ENCODE data around the gene MDK.

The MDK gene

DNA sequence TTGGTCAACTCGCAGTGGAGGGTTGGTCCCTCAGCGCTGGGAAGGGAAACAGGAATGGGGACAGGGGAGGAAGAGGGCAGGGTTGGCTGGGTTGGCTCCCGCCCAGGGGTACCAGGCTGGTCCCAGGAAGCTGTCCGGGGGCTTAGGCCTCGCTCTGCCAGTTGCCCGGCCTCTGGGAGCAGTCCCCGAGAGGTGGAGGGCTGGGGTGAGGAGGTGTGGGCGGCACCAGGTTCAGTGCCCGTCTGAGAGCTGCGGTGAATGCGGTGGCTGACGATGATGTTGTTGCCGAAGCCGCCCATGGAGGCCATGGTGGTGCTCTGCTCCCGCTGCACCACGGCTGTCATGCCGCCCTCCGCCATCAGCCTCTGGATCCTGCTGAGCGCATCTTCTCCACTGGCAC is 16.1 kb downstream of the MDK start:
- no peak for DNase-seq (ENCODE audit: low read depth in 1 of 2, low spot score in 1 of 2)

DNA sequence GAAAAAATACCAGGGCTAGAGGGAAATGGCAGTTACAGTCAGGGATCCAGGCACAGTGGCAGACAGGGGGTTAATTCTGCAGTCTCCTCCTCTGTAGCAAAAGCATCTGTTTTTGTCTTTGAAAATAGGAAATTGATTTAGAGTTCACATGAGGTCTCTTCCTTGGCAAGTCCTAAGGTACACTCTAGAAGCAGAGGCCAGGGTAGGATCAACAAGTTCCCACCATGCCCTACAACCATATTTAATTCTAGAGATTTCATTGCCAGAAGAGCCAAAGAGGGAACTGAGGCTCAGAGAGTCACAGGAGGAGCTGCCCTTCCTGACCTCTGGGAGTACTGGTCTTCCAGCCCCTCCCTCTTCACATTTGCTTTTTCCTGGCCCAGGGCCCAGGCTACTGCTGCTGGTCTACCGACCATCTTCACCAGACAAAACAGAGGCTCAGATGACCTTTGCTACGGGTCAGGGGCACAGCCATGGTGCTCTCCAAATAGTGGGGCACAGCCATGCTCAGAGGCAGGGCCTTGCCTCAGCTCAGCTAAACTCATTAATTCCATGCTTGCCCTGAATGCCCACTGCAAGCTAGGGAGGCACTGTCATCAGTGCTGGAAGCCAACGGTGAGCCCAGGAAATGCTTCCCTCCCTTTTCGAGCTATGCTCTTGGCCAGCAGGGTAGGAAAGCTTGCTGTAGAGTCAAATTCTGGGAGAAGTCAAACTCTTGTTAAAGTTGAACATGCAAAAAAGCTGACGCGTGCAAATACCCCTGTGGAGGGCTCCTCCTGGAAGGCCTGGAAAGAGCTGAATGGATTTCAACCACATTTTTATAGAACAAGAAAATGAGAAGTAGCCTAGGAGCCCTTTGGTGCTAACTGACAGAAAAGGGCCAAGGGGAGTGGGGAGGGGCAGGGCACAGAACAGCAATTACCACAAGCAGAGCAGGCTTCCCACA is 21.8 kb downstream of the MDK start:
- DNase-seq (ENCODE audit: low read depth in 1 of 2, low spot score in 1 of 2) = no peak

- DNase-seq (ENCODE audit: low read depth in 1 of 2, low spot score in 1 of 2) = no peak
Measured at GRCh38 chr11:46404476-46405017, 23.1 kb downstream of the MDK start.

DNA sequence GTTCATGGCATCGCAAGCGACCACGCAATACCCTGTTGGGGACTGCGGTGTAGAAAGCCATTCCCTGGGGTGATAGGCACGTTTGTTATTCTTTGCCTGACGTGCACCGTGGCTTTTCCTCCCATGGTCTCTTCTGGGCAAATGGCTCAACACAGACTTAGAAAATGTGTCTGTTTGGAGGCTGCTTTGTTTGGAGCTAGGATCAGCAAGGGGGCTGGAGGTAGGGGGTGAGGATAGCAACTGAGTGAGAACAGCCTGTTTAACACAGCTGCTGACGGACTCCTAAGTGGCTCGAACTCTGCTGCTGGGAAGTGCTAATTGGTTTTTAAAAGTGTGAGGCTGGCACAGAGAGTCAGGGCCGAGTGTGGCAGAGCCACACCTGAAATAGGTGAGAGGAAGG is 26.2 kb downstream of the MDK start:
- no peak for DNase-seq (ENCODE audit: low read depth in 1 of 2, low spot score in 1 of 2)

- no peak for DNase-seq (ENCODE audit: low read depth in 1 of 2, low spot score in 1 of 2)
Measured at GRCh38 chr11:46408407-46408986, 27.0 kb downstream of the MDK start.

DNA sequence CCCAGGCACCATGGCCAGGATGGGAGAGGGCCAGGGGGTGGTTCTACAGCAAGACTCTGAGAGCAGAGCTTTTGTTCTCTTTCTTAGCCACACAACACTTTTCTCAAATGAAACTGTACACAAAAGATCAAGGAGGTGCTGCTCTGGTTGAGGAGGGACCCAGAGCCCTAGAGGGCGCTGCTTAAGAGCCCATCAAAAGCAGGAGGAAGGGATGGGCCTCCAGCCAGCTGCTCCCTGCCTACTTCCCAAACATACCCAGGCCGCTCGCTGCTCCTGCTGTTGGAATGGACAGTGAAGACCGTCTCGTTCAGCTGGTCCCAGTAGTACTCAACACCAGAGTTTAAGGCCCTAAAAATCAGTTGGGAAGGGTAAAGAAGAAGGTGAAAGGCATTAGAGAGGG is 28.6 kb downstream of the MDK start:
- no peak for DNase-seq (ENCODE audit: low read depth in 1 of 2, low spot score in 1 of 2)

DNA sequence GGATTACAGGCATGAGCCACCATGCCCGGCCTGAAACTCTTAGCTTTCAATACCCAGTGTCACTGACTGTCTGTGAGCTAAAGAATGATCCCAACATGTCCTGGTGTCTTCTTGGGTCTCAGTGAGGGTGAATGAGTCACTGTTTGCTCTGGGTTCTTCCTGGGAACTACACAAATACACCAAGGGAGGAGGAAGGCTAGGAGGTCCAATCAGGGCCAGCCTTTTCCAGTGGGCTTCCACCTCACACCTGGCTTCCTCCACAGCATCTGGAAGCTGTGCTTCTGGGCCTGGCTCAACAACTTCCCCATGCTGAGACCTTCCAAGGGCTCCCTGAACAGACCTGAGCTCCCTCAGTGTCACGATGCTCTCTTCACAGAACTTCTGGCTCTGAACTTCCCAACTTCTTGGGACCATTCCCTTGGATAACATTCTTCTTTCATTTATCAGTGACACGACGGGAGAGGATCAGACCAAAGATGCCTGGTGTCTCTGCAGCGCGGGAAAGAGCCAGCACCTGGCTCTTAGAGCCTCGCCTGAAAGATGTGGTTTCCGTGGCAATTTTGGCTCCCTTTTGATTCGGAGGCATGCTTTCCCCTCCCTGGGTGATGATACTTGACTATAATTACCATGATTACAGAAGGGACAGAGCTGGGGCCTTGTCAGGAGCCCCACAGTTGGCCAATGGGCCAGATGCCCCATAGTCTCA is 32.4 kb downstream of the MDK start:
- no peak for DNase-seq (ENCODE audit: low read depth in 1 of 2, low spot score in 1 of 2)

DNA sequence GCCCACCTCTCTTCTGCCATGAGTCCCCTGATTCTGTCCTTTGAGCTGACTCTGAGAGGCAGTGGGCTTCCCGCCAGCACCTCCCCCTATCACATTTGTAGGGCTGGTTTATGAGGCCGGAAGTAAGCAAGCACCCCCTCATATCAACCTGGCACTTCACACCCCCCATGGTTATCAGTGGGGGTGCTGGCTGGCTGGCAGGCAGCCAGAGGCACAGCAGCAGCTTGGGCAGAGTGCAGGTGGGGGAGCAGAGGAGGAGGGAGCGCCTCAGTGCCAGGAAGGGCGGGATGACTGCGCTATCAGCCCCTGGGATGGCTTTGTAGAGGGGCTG is 33.0 kb downstream of the MDK start:
- DNase-seq (ENCODE audit: low read depth in 1 of 2, low spot score in 1 of 2) = no peak

- DNase-seq (ENCODE audit: low read depth in 1 of 2, low spot score in 1 of 2) = no peak
Measured at GRCh38 chr11:46414879-46415278, 33.4 kb downstream of the MDK start.

- no peak for DNase-seq (ENCODE audit: low read depth in 1 of 2, low spot score in 1 of 2)
Measured at GRCh38 chr11:46417711-46418110, 36.2 kb downstream of the MDK start.

GRCh38 chr11:46418751-46419150 is 37.3 kb downstream of the MDK start:
- no peak for DNase-seq (ENCODE audit: low read depth in 1 of 2, low spot score in 1 of 2)

GRCh38 chr11:46420513-46420912 is 39.0 kb downstream of the MDK start:
- DNase-seq (ENCODE audit: low read depth in 1 of 2, low spot score in 1 of 2) = no peak

GRCh38 chr11:46421257-46421880 is 39.9 kb downstream of the MDK start:
- no peak for DNase-seq (ENCODE audit: low read depth in 1 of 2, low spot score in 1 of 2)

- no peak for DNase-seq (ENCODE audit: low read depth in 1 of 2, low spot score in 1 of 2)
Measured at GRCh38 chr11:46422588-46422987, 41.1 kb downstream of the MDK start.

DNA sequence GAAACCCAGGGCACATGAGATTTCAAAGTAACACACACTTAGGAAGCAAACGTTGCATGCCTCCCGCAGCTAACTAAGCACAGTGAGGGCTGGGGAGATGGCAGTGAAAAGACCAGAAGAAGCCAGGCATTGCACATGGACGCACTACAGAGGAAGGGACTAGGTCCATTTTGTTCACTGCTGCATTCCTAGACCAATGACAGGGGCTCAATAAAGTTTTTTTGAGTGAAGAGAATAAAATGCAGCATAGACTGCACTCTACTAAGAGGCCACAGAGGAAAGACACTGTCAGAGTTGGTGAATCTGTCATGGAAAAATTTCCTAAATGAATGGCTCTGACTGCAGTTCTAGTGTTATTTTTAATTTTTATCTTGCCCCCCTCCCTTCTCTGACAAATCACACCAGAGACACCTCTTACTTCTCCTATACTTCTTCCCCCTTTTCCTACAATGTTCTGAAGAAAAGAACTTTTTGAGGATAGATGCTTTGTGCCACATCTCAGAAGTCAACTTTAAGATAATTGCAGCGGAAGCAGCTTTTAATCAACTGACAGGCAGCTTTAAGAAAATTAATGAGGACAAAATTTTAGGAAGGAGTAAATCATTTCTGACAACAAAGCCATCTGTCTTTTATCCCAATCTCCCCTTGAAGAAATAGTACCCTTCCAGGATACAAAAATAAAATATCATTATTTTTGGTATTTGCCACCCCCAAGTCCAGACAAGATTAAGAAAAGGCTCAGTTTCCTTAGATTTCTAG is 44.9 kb downstream of the MDK start:
- DNase-seq (ENCODE audit: low read depth in 1 of 2, low spot score in 1 of 2) = no peak

GRCh38 chr11:46427364-46427763 is 45.9 kb downstream of the MDK start:
- DNase-seq (ENCODE audit: low read depth in 1 of 2, low spot score in 1 of 2) = no peak

GRCh38 chr11:46429717-46430116 is 48.2 kb downstream of the MDK start:
- DNase-seq (ENCODE audit: low read depth in 1 of 2, low spot score in 1 of 2) = no peak

GRCh38 chr11:46431211-46431610 is 49.7 kb downstream of the MDK start:
- DNase-seq (ENCODE audit: low read depth in 1 of 2, low spot score in 1 of 2) = no peak
